ENCODE results near the gene FAM210B.

DNA sequence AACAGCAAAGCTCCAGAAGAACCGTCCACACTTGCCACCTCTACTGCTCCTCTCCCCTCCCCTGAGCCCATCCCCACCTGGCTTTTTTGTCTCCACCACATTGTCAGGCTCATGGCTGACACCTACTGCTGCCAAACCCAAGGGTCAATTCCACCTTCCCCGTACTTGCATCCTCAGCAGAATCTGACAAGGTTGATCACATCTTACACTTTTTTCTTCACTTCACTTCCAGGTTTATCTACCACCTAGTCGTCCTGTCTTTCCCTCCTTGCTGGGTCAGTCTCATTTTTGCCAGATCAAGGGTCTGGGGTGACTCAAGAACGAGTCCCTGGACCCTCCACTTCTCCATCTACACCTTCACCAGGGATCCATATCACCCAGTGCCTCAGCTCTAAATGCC, 30.1 kb downstream of the FAM210B start:
- TF ChIP-seq PAX5 (IDR thresholded peaks at IDR 0.05; ENCODE audit: insufficient read depth, low read length, severe bottlenecking) (no peak), POLR2A (IDR thresholded peaks at IDR 0.05; ENCODE audit: low read depth, low read length) (no peak), POLR2AphosphoS5 (IDR thresholded peaks at IDR 0.05; ENCODE audit: low read depth, low read length) (no peak), TAF1 (IDR thresholded peaks at IDR 0.05; ENCODE audit: low read depth, low read length) (no peak), POU2F2 (IDR thresholded peaks at IDR 0.05; ENCODE audit: low read depth, low read length) (no peak)
